CD4-positive, alpha-beta T cell (primary cell): ENCODE measurements around the gene DYNC2I2. TPM values are rescaled to one million over a fixed set of nuclear protein-coding genes. Genes with fewer than 3 reads are reported as not detected.

Experiments used
- ATAC-seq: fragments of 200-7000 bp; cut with Tn5 transposase; one replicate; pipeline ENCODE4 v1.10.0; 2022; ENCODE audit warnings: mild to moderate bottlenecking; ENCODE audit not compliant: poor library complexity
- CTCF ChIA-PET: fragments of 350-600 bp; sonication (Branson Sonifier 250); formaldehyde crosslinking; loops from one replicate; lab custom pipeline; 2021; ENCODE audit warnings: antibody characterized with exemption, inconsistent platforms; lab: Charles Lee
- POLR2A ChIA-PET: fragments of 350-600 bp; sonication (Branson Sonifier 250); formaldehyde crosslinking; loops from one replicate; lab custom pipeline; 2021; ENCODE audit warnings: antibody characterized with exemption, inconsistent platforms; lab: Charles Lee
- DNase-seq, 14 experiments: peaks; one replicate each; pipeline ENCODE4 v3.0.0-alpha.2; 2013 to 2020; ENCODE audit warnings: mixed read lengths in 2 of 14
- H3K27ac ChIP-seq, 2 donors: one replicate each; pipeline versions ENCODE4 v1.5.1 to v1.7.0; 2013; ENCODE audit warnings: low read length in 2 of 2, low read depth in 1 of 2, mild to moderate bottlenecking in 1 of 2
- H3K27me3 ChIP-seq, 2 experiments: 1 replicate in 1 of 2; 2 replicates in 1 of 2; pipeline versions ENCODE4 v1.6.1 to v1.7.0; 2013; ENCODE audit warnings: low read length in 2 of 2, control low read depth in 1 of 2, mild to moderate bottlenecking in 1 of 2, moderate library complexity in 1 of 2; ENCODE audit not compliant: insufficient read depth in 2 of 2, control insufficient read depth in 1 of 2
- H3K36me3 ChIP-seq: one replicate; pipeline ENCODE4 v1.6.1; 2013; ENCODE audit warnings: low read length, control low read depth; ENCODE audit not compliant: insufficient read depth
- H3K4me1 ChIP-seq: one replicate; pipeline ENCODE4 v1.6.1; 2013; ENCODE audit warnings: low read length, control low read depth; ENCODE audit not compliant: insufficient read depth
- H3K4me3 ChIP-seq: one replicate; pipeline ENCODE4 v1.5.1; 2013; ENCODE audit warnings: mild to moderate bottlenecking, low read length, moderate library complexity
- H3K9me3 ChIP-seq, 2 experiments: 1 replicate in 1 of 2; 2 replicates in 1 of 2; pipeline versions ENCODE4 v1.6.1 to v1.7.0; 2013; ENCODE audit warnings: low read length in 2 of 2, mild to moderate bottlenecking in 2 of 2, control low read depth in 1 of 2, moderate library complexity in 1 of 2; ENCODE audit not compliant: control insufficient read depth in 1 of 2, insufficient read depth in 1 of 2
- H3K27ac Mint-ChIP-seq: one replicate; pipeline ENCODE4 v1.8.0; 2020; ENCODE audit warnings: mixed read lengths
- H3K27me3 Mint-ChIP-seq: one replicate; pipeline ENCODE4 v1.8.0; 2021; ENCODE audit warnings: mixed read lengths
- H3K36me3 Mint-ChIP-seq: one replicate; pipeline ENCODE4 v1.8.0; 2021; ENCODE audit warnings: low read depth, mixed read lengths
- H3K4me1 Mint-ChIP-seq: one replicate; pipeline ENCODE4 v1.8.0; 2021; ENCODE audit warnings: low read depth, mixed read lengths
- H3K4me3 Mint-ChIP-seq: one replicate; pipeline ENCODE4 v1.8.0; 2020; ENCODE audit warnings: mild to moderate bottlenecking, mixed read lengths
- H3K9me3 Mint-ChIP-seq: one replicate; pipeline ENCODE4 v1.8.0; 2020; ENCODE audit warnings: mixed read lengths
- CTCF ChIP-seq: fragments of 200-600 bp; IDR thresholded peaks from one replicate; pipeline ENCODE4 v1.8.0; 2022; ENCODE audit warnings: antibody characterized with exemption, mild to moderate bottlenecking
- intact Hi-C, 2 experiments: fragments of 100-400 bp; cut with DNase I in 1 of 2; cut with micrococcal nuclease in 1 of 2; formaldehyde crosslinking; loops; one replicate each; pipeline versions ENCODE4 v1.15.1 to v1.9.0; 2023 to 2025; cut with DNase I, micrococcal nuclease
- total RNA-seq, 174 experiments: library from RNA in 2 of 174; stranded (reverse) in 2 of 174; gene quantifications; one replicate each; pipeline ENCODE4 v1.2.3 and lab custom pipeline; 2021 to 2026

The DYNC2I2 gene
- total RNA-seq, 2 experiments from 2014 or later = 2.2 to 3.2 TPM

- ChIA-PET POLR2A (interaction anchor here (0.9 kb wide), 1 partner anchor 13 kb away, joined by 3 read pairs; no protein-coding TSS in a partner anchor), CTCF (no interaction called here)
- Mint-ChIP-seq H3K4me3 (no peak overlapping the region), H3K9me3 (no peaks in the 10 kb centered on the region), H3K27ac (no peak overlapping the region), H3K27me3 (no peaks in the 10 kb centered on the region), H3K4me1 (no peaks in the 10 kb centered on the region), H3K36me3 (peaks cover 83% of the 10 kb centered on the region)
- no peak for DNase-seq
- Histone ChIP-seq H3K9me3 (no peaks in the 10 kb centered on the region), H3K36me3 (peaks cover 98% of the 10 kb centered on the region), H3K27me3 (no peaks in the 10 kb centered on the region), H3K27ac (no peak overlapping the region), H3K4me1 (no peaks in the 10 kb centered on the region), H3K4me3 (no peak overlapping the region)
- intact Hi-C loops = no loop called here
- ATAC-seq = no peak
- TF ChIP-seq CTCF = no peak
These were observed 31.1 kb downstream of the DYNC2I2 start for GRCh38 chr9:128625391-128626146.

GRCh38 chr9:128624566-128624965 lies 32.1 kb downstream of the DYNC2I2 start:
- POLR2A ChIA-PET = no interaction called here
- H3K27ac Mint-ChIP-seq = no peak overlapping the region

GRCh38 chr9:128621730-128622455 lies 34.8 kb downstream of the DYNC2I2 start:
- no peak for DNase-seq
- TF ChIP-seq CTCF = no peak
- Mint-ChIP-seq H3K36me3 (peaks cover 90% of the 10 kb centered on the region), H3K4me3 (no peak overlapping the region), H3K4me1 (no peaks in the 10 kb centered on the region), H3K27me3 (no peaks in the 10 kb centered on the region), H3K27ac (no peak overlapping the region), H3K9me3 (no peaks in the 10 kb centered on the region)
- ChIA-PET CTCF (interaction anchor here (1.3 kb wide), 1 partner anchor 12 kb away, joined by 3 read pairs; no protein-coding TSS in a partner anchor), POLR2A (no interaction called here)
- Histone ChIP-seq H3K4me1 (no peaks in the 10 kb centered on the region), H3K4me3 (no peak overlapping the region), H3K9me3 (no peaks in the 10 kb centered on the region), H3K27ac (no peak overlapping the region), H3K27me3 (no peaks in the 10 kb centered on the region), H3K36me3 (peaks cover 96% of the 10 kb centered on the region)
- no peak for ATAC-seq
- intact Hi-C loops = no loop called here

More at GRCh38 chr9:128624566-128624965, 32.1 kb downstream of the DYNC2I2 start:
- H3K27ac ChIP-seq = no peak overlapping the region
- CTCF ChIA-PET = interaction anchor here (0.5 kb wide), 1 partner anchor 27 kb away, joined by 4 read pairs; no protein-coding TSS in a partner anchor
- no peaks in the 10 kb centered on the region for H3K27me3 Mint-ChIP-seq
- H3K9me3 Mint-ChIP-seq = no peaks in the 10 kb centered on the region
- no peaks in the 10 kb centered on the region for H3K9me3 ChIP-seq
- H3K4me3 Mint-ChIP-seq = no peak overlapping the region
- no peaks in the 10 kb centered on the region for H3K4me1 ChIP-seq
- no peak overlapping the region for H3K4me3 ChIP-seq
- TF ChIP-seq CTCF = no peak
- H3K36me3 Mint-ChIP-seq = peaks cover 83% of the 10 kb centered on the region
- H3K4me1 Mint-ChIP-seq = no peaks in the 10 kb centered on the region
- H3K36me3 ChIP-seq = peaks cover 97% of the 10 kb centered on the region
- DNase-seq = no peak
- ATAC-seq = no peak
- intact Hi-C loops = no loop called here
- no peaks in the 10 kb centered on the region for H3K27me3 ChIP-seq
